ENCODE measurements around the gene ZNF92.
"Not testable (repeated sequence)": the region's sequence is repeated elsewhere in the genome, so short reads cannot be mapped to it uniquely, and the experiment has no call there.

Gene ZNF92

GRCh38 chr7:65429642-65430343 is 56.1 kb downstream of the ZNF92 start:
- no peak for DNase-seq

DNA sequence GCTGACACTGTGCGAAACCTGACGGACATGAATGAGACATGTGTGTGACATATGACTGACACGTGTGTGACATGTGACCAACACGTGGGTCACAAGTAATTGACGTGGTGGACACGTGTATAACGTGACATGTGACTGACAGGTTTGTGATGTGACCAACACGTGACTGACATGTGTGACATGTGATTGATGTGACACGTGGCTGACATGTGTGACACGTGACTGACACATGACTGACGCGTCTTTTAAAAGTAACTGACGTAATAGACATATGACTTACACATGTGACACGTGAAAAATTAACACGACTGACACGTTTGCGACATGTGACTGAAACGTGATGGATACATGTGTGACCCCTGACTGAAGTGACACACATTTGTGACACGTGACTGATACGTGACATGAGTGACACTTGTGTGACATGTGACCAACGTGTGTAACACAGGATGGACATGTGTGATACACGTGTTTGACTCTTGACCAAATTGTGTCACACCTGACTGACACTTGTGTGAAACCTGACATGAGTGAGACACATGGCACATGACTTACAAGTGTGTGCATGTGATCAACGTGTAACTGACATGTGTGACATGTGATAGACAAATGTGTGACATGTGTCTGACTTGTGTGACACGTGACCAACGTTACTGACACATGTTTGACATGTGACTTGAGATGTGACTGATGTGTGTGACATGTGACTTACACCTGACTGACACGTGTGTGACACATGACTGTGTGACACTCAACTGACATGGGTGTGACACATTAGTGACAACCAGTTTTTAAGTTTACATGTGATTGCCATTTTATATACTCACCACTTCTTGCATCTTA is 56.9 kb downstream of the ZNF92 start:
- DNase-seq, result no peak

GRCh38 chr7:65434307-65434706 is 60.7 kb downstream of the ZNF92 start:
- no peak for DNase-seq

DNA sequence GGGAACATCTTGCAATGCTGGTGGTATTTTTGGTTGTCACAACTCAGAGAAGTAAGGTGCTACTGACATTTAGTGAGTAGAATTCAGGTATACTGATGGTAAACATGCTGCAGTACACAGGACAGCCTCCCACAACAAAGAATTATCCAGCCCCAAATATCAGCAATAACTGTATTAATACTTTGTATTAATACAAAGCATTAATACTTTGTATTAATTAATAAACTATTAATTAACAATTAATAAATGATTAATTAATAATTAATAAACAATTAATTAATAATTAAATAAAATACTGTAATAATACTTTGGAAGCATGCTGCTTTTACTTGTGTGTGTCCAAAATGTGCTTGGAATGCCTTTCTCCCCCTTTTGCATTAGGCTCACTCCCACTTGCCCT is 62.5 kb downstream of the ZNF92 start:
- DNase-seq, result no peak

GRCh38 chr7:65438598-65438997 is 64.9 kb downstream of the ZNF92 start:
- DNase-seq, result no peak

- no peak for DNase-seq
Observed at GRCh38 chr7:65441010-65441409, 67.4 kb downstream of the ZNF92 start.

DNA sequence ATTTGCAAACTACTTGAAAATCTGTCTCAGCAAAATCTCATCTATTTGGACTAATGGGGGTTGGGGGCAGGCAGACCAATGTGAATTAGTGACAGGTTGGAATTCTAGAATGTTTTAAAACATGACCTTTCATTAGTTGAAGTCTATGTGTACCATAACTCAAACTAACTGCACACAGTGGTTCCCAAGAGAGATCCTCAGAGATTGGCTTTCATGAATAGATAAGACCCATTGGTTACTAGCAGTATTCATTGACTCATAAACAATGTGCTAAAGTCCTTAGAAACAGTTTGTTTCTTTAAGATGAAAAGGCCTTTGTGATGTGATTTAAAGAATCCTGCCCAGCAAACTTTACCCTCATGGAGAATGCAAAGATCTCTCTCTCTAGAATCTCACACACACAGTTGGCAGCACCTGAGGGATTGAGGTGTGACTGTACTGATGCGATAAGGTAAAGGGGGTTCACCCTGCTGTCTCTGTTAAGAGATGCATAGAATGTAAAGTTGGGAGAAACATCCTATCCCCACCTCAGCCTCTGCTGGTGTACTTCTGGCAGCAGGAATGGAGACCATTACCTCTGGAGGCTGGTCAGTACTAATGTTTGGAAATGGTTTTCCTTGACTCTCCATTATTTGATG is 70.7 kb downstream of the ZNF92 start:
- no peak for DNase-seq

GRCh38 chr7:65444899-65445823 is 71.5 kb downstream of the ZNF92 start:
- no peak for DNase-seq

- not testable (repeated sequence) for DNase-seq
Observed at GRCh38 chr7:65447041-65447440, 73.4 kb downstream of the ZNF92 start.

DNA sequence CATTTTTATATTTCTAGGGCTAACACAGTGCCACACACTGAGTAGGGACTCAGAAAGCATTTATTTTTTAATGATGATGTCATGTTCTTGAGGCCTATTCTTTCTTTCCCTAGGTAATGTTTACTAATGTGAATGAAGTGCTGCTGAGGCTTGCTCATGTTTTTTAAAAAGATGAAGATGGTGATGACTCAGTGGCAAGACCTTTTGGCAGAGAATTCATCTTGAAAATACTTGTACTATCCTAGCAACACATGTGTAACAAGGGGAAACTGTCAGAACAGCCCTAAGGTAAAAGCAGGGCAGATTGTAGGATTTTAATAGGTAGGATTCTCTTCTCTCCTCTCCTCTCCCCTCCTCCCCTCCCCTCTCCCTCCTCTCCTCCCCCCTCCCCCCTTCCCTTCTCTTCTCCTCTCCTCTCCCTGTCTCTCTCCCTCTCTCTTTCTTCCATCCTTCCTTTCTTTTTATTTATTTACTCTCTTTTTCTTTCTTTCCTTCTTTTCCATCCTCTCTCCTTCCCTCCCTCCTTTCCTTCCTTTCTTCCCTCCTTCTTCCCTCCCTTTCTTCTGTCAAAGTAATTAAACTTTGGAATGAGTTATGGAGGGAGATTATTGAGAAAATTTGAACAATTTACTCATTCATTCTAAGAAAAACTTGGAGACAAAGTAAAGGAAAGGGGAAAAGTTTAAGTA is 75.3 kb downstream of the ZNF92 start:
- DNase-seq, result no peak

DNA sequence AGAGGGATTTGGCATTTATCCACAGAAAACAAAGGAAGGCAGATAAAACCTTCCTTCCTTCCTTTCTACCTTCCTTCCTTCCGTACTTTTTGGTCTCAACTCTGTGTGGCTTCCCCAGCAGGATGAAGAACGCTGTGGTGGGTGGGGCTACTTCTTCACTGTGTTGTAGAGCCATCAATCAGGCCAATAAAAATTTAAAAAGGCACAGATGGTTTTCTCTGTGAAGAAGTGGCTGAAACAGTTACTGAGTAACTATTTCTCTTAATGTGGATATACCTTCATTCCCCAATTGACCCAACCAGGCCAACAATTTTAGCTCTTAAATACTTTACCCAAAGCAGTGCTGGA is 75.8 kb downstream of the ZNF92 start:
- no peak for DNase-seq
